ENCODE results near the gene NEMF. TPM values are rescaled to one million over a fixed set of nuclear protein-coding genes. Genes with fewer than 3 reads are reported as not detected.
"Not testable (repeated sequence)": the region's sequence is repeated elsewhere in the genome, so short reads cannot be mapped to it uniquely, and the experiment has no call there.

NEMF gene
- total RNA-seq, 1 experiment from 2014 or later, result 50.1 TPM

- TF ChIP-seq ZNF396 (CRISPR knock-in tag; IDR thresholded peaks at IDR 0.05; ENCODE audit: borderline replicate concordance), result no peak
- no peak for TF ChIP-seq FOXP4 (CRISPR knock-in tag; IDR thresholded peaks at IDR 0.05)
These were observed 97.2 kb downstream of the NEMF start (continued) for GRCh38 chr14:49755378-49755777.

GRCh38 chr14:49754570-49755097 is 98.0 kb downstream of the NEMF start:
- ChIA-PET POLR2A (no interaction called here), CTCF (no interaction called here)
- Mint-ChIP-seq H3K9me3 (peaks cover 12% of the 10 kb centered on the region), H3K27ac (no peak overlapping the region), H3K4me1 (no peaks in the 10 kb centered on the region), H3K27me3 (ENCODE audit: low read depth) (no peaks in the 10 kb centered on the region; the same call in 1 of the 2 replicates), H3K36me3 (no peaks in the 10 kb centered on the region), H3K4me3 (no peak overlapping the region)
- TF ChIP-seq OVOL2 (CRISPR knock-in tag; IDR thresholded peaks at IDR 0.05; ENCODE audit: borderline replicate concordance), result no peak
- no peak for TF ChIP-seq SMAD3 (CRISPR knock-in tag; IDR thresholded peaks at IDR 0.05; ENCODE audit: borderline replicate concordance)
- TF ChIP-seq, protein P1, sequence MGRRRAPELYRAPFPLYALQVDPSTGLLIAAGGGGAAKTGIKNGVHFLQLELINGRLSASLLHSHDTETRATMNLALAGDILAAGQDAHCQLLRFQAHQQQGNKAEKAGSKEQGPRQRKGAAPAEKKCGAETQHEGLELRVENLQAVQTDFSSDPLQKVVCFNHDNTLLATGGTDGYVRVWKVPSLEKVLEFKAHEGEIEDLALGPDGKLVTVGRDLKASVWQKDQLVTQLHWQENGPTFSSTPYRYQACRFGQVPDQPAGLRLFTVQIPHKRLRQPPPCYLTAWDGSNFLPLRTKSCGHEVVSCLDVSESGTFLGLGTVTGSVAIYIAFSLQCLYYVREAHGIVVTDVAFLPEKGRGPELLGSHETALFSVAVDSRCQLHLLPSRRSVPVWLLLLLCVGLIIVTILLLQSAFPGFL (CRISPR knock-in tag; IDR thresholded peaks at IDR 0.05; ENCODE audit: borderline replicate concordance), result no peak
- TF ChIP-seq, protein P2, sequence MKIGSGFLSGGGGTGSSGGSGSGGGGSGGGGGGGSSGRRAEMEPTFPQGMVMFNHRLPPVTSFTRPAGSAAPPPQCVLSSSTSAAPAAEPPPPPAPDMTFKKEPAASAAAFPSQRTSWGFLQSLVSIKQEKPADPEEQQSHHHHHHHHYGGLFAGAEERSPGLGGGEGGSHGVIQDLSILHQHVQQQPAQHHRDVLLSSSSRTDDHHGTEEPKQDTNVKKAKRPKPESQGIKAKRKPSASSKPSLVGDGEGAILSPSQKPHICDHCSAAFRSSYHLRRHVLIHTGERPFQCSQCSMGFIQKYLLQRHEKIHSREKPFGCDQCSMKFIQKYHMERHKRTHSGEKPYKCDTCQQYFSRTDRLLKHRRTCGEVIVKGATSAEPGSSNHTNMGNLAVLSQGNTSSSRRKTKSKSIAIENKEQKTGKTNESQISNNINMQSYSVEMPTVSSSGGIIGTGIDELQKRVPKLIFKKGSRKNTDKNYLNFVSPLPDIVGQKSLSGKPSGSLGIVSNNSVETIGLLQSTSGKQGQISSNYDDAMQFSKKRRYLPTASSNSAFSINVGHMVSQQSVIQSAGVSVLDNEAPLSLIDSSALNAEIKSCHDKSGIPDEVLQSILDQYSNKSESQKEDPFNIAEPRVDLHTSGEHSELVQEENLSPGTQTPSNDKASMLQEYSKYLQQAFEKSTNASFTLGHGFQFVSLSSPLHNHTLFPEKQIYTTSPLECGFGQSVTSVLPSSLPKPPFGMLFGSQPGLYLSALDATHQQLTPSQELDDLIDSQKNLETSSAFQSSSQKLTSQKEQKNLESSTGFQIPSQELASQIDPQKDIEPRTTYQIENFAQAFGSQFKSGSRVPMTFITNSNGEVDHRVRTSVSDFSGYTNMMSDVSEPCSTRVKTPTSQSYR (CRISPR knock-in tag; IDR thresholded peaks at IDR 0.05), result no peak
- TF ChIP-seq HMGA2 (CRISPR knock-in tag; IDR thresholded peaks at IDR 0.05), result no peak
- no peak for TF ChIP-seq ZNF423 (CRISPR knock-in tag; IDR thresholded peaks at IDR 0.05)
- DNase-seq (ENCODE audit: low spot score), result no peak
- no peak for ATAC-seq

DNA sequence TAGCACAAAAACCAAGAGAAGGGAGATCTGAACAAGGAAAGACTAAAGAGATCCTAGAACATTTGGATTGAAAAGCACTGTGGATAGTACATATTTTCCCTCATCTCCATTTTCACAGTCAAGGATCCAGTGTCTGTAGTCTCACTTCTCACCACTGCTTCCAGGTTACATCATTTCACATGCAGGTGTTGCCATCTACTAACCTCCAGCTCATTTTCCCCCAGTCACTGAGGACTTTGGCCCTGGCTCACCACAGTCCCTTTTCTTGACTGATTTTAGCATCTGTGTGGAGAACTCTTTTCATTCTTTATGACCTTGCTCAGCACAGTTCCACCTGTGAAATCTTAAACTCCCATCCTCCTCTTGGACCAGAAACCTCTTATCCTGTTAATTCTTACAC is 106.1 kb downstream of the NEMF start:
- TF ChIP-seq GABPB1 (CRISPR knock-in tag; IDR thresholded peaks at IDR 0.05), result peak; percentile 46; the same call in 1 of the 2 replicates
- H3K4me3 Mint-ChIP-seq; ATAC-seq; CTCF ChIA-PET; POLR2A ChIA-PET; DNase-seq (ENCODE audit: low spot score); H3K36me3 Mint-ChIP-seq; H3K9me3 Mint-ChIP-seq; H3K4me1 Mint-ChIP-seq; H3K27ac Mint-ChIP-seq: not testable (repeated sequence)
- peaks cover 34% of the 10 kb centered on the region for H3K27me3 Mint-ChIP-seq (ENCODE audit: low read depth)

- H3K9me3 Mint-ChIP-seq, result no peaks in the 10 kb centered on the region
- H3K4me1 Mint-ChIP-seq, result no peaks in the 10 kb centered on the region
- ChIA-PET CTCF (no interaction called here), POLR2A (interaction anchor here (0.5 kb wide), 1 partner anchor 238 kb away, joined by 6 read pairs; no protein-coding TSS in a partner anchor)
- H3K27ac Mint-ChIP-seq, result no peak overlapping the region
- TF ChIP-seq, protein P3, sequence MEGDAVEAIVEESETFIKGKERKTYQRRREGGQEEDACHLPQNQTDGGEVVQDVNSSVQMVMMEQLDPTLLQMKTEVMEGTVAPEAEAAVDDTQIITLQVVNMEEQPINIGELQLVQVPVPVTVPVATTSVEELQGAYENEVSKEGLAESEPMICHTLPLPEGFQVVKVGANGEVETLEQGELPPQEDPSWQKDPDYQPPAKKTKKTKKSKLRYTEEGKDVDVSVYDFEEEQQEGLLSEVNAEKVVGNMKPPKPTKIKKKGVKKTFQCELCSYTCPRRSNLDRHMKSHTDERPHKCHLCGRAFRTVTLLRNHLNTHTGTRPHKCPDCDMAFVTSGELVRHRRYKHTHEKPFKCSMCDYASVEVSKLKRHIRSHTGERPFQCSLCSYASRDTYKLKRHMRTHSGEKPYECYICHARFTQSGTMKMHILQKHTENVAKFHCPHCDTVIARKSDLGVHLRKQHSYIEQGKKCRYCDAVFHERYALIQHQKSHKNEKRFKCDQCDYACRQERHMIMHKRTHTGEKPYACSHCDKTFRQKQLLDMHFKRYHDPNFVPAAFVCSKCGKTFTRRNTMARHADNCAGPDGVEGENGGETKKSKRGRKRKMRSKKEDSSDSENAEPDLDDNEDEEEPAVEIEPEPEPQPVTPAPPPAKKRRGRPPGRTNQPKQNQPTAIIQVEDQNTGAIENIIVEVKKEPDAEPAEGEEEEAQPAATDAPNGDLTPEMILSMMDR (IDR thresholded peaks at IDR 0.05), result no peak
- TF ChIP-seq ZNF671 (CRISPR knock-in tag; IDR thresholded peaks at IDR 0.05), result no peak
- peaks cover 34% of the 10 kb centered on the region for H3K27me3 Mint-ChIP-seq (ENCODE audit: low read depth)
- no peak for DNase-seq (ENCODE audit: low spot score)
- ATAC-seq, result no peak
- H3K4me3 Mint-ChIP-seq, result no peak overlapping the region
- H3K36me3 Mint-ChIP-seq, result no peaks in the 10 kb centered on the region
These were observed 107.4 kb downstream of the NEMF start for GRCh38 chr14:49745191-49745590.
